ENCODE data around the gene EVC2. TPM values are rescaled to one million over a fixed set of nuclear protein-coding genes. Genes with fewer than 3 reads are reported as not detected.

The EVC2 gene
- total RNA-seq, 1 donor from 2014 or later = 4.5 TPM

- no peak for DNase-seq (ENCODE audit: extremely low spot score, unreplicated experiment)
- H3K4me3 Mint-ChIP-seq = no peak overlapping the region
- TF ChIP-seq, protein P1, sequence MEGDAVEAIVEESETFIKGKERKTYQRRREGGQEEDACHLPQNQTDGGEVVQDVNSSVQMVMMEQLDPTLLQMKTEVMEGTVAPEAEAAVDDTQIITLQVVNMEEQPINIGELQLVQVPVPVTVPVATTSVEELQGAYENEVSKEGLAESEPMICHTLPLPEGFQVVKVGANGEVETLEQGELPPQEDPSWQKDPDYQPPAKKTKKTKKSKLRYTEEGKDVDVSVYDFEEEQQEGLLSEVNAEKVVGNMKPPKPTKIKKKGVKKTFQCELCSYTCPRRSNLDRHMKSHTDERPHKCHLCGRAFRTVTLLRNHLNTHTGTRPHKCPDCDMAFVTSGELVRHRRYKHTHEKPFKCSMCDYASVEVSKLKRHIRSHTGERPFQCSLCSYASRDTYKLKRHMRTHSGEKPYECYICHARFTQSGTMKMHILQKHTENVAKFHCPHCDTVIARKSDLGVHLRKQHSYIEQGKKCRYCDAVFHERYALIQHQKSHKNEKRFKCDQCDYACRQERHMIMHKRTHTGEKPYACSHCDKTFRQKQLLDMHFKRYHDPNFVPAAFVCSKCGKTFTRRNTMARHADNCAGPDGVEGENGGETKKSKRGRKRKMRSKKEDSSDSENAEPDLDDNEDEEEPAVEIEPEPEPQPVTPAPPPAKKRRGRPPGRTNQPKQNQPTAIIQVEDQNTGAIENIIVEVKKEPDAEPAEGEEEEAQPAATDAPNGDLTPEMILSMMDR (conservative IDR thresholded peaks at IDR 0.05) = no peak
- H3K4me1 Mint-ChIP-seq (ENCODE audit: unreplicated experiment) = no peaks in the 10 kb centered on the region
- H3K27me3 Mint-ChIP-seq = no peaks in the 10 kb centered on the region
- peaks cover 21% of the 10 kb centered on the region for H3K36me3 Mint-ChIP-seq
- H3K27ac Mint-ChIP-seq = no peak overlapping the region
- no peaks in the 10 kb centered on the region for H3K9me3 Mint-ChIP-seq
Measured at GRCh38 chr4:5747738-5748375, 39.5 kb upstream of the EVC2 start.

DNA sequence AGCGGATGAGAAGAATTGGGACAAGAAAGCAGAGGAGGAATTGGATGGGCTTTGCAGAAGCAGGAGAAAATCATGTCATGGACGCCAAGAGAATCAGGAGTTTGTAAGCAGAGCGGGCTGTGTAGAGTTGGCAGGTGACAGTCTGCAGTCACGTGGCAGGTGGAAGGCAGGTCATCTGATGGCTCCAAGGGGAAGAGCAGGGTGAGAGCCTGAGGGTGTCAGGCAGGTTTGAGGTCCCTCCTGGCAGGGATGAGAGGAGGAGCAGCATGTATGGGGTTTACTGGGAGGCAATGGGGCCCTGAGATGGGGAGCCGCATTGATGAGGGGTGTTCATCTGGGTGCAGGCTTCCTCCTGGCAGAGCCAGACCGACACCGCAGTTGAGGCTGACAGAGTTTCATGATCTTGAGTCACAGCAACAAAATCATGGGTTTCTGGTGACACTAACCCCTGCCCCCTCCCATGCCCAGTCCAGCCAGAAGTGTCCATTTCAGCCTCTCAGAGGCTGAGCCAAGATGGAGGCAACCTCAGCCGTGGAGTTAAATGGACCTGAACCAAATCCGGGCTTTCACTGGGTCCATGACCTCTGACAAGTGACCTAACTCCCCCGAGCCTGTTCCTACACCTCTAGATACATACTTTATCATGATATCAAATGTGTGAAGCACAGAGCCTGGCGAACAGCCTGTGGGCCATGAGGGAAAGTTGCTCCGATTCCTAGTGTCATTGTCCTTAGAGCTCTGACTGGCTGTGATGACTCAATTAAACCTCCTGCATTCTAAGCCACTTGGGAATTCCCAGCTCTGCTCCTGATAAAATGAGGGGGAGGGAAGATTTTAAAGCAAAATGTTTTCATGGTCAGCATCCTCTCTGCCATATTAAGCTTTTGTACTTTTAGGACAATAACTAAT is 38.7 kb upstream of the EVC2 start:
- no peak overlapping the region for H3K27ac Mint-ChIP-seq
- no peaks in the 10 kb centered on the region for H3K27me3 Mint-ChIP-seq
- H3K36me3 Mint-ChIP-seq = peaks cover 21% of the 10 kb centered on the region
- H3K9me3 Mint-ChIP-seq = no peaks in the 10 kb centered on the region
- TF ChIP-seq, protein P1 (conservative IDR thresholded peaks at IDR 0.05) = no peak
- peak; percentile 25 for DNase-seq (ENCODE audit: extremely low spot score, unreplicated experiment)
- no peaks in the 10 kb centered on the region for H3K4me1 Mint-ChIP-seq (ENCODE audit: unreplicated experiment)
- H3K4me3 Mint-ChIP-seq = no peak overlapping the region

- Mint-ChIP-seq H3K9me3 (no peaks in the 10 kb centered on the region), H3K36me3 (peaks cover 21% of the 10 kb centered on the region), H3K27me3 (no peaks in the 10 kb centered on the region), H3K4me3 (no peak overlapping the region), H3K27ac (no peak overlapping the region), H3K4me1 (ENCODE audit: unreplicated experiment) (no peaks in the 10 kb centered on the region)
- DNase-seq (ENCODE audit: extremely low spot score, unreplicated experiment) = peak; percentile 43
- TF ChIP-seq, protein P1 (conservative IDR thresholded peaks at IDR 0.05) = no peak
Measured at GRCh38 chr4:5746250-5746649, 37.9 kb upstream of the EVC2 start.

DNA sequence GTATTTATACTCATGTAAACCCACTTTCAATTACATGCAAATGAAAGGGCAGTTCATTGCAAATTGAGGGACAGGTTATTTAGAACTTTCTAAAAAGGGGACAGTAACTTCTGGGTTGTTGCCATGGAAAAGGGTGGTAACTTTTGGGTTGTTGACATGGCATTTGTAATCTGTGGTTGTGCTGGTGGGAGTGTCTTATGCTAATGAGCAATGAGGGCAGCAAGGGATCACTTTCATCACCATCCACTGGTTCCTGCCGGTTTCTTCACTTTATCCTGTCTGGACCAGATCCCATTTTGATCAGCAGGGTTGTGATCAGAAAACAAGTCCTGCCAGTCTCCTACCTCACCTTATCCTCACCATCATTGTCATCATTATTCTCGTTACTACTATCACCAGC is 34.6 kb upstream of the EVC2 start:
- Mint-ChIP-seq H3K4me3 (no peak overlapping the region), H3K27me3 (no peaks in the 10 kb centered on the region), H3K9me3 (no peaks in the 10 kb centered on the region)

GRCh38 chr4:5742388-5742787 is 34.0 kb upstream of the EVC2 start:
- Mint-ChIP-seq H3K27ac (no peak overlapping the region), H3K4me3 (no peak overlapping the region), H3K27me3 (no peaks in the 10 kb centered on the region), H3K9me3 (no peaks in the 10 kb centered on the region), H3K36me3 (peaks cover 23% of the 10 kb centered on the region), H3K4me1 (ENCODE audit: unreplicated experiment) (no peaks in the 10 kb centered on the region)
- TF ChIP-seq, protein P1 (conservative IDR thresholded peaks at IDR 0.05) = no peak
- no peak for DNase-seq (ENCODE audit: extremely low spot score, unreplicated experiment)

More for the DNA sequence above, 34.6 kb upstream of the EVC2 start:
- H3K27ac Mint-ChIP-seq = no peak overlapping the region
- H3K36me3 Mint-ChIP-seq = peaks cover 19% of the 10 kb centered on the region
- DNase-seq (ENCODE audit: extremely low spot score, unreplicated experiment) = no peak
- no peaks in the 10 kb centered on the region for H3K4me1 Mint-ChIP-seq (ENCODE audit: unreplicated experiment)
- TF ChIP-seq, protein P1 (conservative IDR thresholded peaks at IDR 0.05) = no peak
